CD4-positive, alpha-beta T cell treated with Interleukin-6 at 100 ng/mL for 8 hours (primary cell): Measurements from ENCODE around the gene TLK1.

Experiments
- DNase-seq: peaks from one replicate; pipeline ENCODE4 v3.0.0-alpha.2; 2020; ENCODE audit warnings: mixed read lengths, low spot score

TLK1 gene

DNA sequence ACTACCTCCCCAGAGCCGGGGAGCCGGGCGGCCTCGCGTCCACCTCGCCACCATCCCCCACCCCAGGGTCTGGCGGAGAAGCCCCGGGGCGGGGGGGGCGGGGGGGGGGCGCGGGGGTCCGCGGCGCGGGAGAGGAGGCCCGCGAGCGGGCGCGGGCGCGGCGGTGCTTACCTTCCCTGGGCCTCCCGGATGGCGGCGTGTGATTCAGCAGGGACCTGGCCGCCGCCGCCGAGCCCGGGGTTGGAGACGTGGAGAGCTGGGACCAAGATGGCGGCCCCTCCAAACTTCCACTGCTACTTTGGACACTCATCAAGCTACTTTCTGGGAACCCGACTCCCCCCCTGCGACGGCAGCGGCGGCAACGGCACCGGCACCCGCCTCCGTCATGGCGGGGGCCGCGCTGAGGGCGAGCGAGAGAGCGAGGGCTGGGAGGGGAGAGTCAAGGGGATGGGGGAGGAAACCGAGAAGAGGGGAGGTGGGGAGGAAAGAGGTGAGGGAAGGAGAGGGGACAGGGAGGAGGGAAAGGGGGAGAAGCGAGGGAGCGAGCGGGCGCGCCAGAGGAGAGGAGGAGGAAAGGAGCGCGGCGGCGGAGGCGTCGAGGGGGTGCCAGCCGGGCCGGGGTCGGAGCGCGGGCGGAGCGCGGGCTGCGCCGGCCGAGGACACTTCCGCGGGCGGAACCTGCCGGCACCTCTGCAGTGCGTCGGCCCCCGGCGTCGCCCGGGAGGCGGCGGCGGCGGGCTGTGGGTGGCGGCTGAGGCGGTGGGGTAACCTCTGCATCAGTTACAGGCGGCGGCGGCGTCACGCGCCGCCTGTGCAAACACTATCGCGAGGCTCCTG lies at the start of gene TLK1:
Gene TLK1, minus strand, starts transcription at position 775 of the 837 bp plus-strand sequence. Its CDS starts 465 bp downstream, at position 310.
- peak; percentile 73 for DNase-seq

DNA sequence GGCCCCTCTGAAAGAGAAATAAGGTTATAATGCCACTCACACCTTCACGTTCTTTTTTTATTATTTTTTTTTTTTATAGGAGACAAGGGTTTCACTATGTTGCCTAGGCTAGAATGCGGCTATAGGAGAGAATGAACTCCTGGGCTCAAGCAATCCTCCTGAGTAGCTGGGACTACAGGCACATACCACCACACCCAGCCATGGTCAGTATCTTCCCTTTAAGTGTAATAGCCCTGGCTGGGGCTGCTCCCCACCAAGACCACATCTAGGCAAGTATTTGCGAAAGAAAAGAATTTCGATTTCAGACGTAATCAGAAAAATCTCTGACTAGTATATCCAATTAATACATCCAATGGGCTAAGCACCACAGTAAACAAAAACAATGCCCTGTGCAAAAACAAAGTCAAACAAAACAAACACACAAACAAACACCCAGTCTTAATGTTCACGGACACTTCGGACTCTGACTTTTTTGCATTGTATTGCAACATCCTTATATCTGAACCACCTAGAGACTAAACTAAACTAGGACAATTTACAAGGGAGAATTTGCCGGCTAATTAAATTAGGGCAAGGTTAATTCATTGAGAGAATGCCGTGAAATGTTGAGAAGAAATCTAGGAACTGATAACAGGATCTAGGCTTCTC lies 49.6 kb upstream of the TLK1 start:
- no peak for DNase-seq

- DNase-seq: no peak
These were observed 48.0 kb upstream of the TLK1 start for GRCh38 chr2:171208657-171209056.

DNA sequence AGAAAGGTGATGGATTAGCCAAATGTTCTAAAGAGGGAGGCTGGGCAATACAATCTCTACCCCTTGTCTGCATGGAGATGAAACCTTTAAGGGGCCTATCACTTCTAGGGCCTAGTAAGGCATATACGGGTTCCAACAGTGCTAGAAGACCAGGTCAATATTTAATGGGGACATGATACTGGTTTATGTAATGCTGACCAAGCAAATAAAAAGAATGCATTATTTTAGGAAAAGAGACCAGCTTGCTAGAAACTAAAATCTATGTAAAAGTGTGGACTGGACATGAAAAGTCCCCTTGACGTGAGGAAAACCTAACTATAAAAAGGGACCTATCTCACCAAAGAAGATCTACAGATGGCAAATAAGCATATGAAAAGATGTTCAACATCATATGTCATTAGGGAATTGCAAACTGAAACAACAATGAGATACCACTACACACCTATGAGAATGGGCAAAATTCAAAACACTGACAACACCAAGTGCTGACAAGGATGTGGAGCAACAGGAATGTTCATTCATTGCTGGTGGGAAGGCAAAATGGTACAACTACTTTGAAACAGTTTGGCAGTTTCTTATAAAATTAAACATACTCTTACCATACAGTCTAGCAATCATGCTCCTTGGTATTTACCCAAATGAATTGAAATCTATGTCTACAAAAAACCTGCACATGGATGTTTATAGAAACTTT lies 45.9 kb upstream of the TLK1 start:
- DNase-seq: no peak

DNA sequence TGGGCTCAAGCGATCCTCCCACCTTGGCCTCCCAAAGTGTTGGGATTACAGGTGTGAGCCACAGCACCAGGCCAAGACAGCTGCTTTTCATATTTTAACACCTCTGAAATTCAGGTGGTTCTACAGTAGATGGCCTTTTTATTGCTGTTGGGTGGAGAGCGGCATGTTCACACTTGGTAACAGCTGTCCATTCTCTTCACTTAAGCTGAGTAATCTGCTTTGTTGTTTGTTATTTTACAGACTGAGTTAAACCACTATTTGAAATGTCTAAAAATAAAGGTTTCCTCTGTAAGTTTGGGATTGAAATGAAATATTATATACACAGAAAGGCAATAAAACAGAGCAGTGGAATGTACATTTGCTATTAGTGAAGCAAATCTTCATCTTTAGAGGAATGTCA lies 44.9 kb upstream of the TLK1 start:
- DNase-seq: no peak

DNA sequence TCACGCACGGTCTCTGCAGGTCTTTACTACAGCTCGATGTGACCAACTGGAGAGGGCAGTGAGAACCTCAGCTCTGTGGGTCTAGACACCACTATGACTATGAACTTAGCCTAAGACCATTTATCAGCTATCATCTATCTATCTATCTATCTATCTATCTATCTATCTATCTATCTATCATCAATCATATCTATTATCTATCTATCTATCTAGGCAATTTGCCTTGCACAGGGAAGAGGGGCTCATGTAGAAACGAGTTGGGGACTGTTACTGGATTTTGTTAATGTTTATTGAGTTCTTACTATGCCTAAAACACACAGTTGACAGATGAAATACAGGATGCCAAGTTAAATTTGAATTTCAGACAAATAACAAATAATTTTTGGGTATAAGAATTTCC lies 41.1 kb upstream of the TLK1 start:
- no peak for DNase-seq

DNA sequence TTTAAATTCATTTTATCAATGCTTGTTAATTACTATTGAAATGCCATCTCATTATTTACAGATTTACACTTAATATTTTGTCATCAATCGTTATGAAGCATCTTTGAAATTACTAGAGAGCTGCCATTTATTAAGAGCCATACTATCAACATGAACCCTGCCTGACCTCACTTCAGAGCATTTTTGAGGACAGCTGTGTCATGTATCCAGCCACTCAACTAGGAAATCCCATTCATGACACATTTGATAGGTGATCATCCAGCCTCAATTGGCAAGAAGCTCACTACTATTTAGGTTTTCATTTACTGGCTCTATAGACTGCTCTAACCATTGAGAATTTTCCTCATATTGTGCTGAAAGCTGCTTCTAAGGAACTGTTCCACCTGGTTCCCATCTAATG lies 40.6 kb upstream of the TLK1 start:
- no peak for DNase-seq

DNA sequence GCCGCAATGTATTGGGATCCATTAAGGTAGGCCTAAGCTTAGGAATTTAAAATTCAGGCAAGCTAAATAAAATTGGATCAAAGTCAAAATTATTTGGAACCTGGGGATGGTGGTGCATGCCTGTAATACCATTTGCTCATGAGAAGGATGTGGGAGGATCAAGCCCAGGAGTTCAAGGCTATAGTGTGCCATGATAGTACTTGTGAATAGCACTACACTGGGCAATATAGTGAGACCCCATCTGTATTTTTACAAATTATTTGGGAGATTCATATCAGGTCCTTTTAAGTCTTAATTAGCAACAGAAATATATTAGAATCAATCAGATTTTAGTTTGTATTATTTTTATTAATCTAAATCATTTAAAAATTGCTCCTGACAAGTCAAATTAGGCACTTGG lies 39.8 kb upstream of the TLK1 start:
- no peak for DNase-seq

DNA sequence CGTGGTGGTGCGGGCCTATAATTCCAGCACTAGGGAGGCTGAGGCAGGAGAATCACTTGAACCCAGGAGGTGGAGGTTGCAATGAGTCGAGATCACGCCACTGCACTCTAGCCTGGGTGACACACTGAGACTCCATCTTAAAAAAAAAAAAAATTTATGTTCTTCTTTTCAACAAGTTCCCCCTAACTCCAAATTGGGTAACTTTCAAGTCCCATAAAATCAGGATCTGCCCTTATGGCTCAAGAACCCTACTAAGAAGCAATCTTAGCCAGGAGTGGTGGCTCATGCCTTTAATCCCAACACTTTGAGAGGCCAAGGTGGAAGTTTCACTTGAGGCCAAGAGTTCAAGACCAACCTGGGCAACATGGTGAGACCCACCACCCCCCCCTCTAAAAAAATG lies 30.3 kb upstream of the TLK1 start:
- no peak for DNase-seq

DNA sequence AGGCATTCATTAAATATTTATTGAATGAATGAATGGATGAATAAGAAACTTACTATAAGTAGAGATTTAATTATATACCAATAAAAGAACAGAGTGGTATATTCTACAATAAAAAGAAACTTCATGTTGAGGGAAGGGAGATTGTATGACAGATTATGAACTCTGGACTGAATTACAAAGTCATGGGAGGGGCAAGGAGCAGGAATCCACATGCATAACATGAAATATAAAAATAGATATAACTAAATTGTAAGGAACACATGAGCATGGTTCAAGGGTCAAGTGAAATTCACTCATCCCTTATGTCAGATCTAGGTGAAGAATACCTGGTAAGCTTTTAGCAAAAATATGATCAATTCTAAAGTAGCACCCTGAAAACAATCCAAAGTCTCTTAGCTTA lies 27.1 kb upstream of the TLK1 start:
- DNase-seq: no peak

- no peak for DNase-seq
These were observed 26.5 kb upstream of the TLK1 start for GRCh38 chr2:171187177-171187576.

DNA sequence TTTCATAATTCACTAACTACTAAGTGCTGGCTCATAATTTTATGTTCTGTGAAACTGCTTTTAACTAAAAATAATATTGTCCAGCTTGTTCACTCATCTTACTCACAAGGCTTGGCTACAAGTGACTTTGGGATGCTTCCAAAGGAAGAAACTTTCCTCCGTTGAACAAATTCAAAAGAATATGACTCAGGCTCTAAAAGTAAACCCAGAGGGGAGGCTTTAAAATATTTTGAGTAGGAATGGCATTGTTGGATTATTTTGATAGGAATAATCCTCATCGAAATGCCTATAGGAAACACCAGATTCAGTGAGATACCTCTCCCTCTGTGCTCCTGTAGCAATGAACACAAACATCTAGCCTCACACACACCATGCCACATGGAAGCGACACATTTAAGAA lies 25.2 kb upstream of the TLK1 start:
- no peak for DNase-seq

- no peak for DNase-seq
These were observed 24.6 kb upstream of the TLK1 start for GRCh38 chr2:171185165-171185818.

DNA sequence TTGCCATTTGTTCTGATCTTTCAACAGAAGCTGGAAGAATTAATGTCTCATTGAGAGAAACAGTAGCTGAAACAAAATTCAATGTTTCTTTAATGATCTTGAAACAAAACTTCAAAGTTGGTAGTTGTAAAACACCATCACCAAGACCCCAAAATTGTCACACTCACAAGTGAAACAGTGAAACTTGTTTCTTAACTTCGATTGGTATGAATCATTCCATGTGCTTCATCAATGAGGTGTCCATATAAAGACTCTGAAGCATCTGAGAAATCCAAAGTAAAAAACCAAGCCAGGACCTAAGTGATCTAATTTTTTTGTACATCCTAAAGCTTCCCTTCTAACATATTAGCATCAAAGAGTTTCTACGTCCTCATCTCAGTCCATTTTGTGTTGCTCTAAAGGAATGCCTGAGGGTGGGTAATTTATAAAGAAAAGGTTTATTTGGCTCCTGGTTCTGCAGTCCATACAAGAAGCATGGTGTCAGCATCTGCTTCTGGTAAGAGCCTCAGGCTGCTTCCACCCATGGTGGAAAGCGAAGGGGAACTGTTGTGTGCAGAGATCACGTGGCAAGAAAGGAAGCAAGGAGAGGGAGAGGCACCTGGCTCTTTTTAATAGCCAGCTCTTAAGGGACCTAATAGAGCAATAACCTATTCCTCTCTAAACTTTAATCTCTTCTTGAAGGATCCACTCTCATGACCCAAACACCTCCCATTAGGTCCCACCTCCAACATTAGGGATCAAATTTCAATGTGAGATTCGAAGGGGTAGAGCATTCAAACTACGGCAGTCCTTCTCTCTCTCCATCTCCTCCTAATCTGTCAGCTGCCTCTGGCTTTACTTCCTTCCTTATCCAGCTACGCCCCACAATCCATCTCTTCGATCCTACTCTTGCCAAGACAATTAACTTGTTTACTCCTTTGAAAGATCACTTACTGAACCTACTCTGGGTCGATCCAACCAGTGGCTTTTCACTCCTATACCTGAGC lies 20.7 kb upstream of the TLK1 start:
- DNase-seq: no peak

DNA sequence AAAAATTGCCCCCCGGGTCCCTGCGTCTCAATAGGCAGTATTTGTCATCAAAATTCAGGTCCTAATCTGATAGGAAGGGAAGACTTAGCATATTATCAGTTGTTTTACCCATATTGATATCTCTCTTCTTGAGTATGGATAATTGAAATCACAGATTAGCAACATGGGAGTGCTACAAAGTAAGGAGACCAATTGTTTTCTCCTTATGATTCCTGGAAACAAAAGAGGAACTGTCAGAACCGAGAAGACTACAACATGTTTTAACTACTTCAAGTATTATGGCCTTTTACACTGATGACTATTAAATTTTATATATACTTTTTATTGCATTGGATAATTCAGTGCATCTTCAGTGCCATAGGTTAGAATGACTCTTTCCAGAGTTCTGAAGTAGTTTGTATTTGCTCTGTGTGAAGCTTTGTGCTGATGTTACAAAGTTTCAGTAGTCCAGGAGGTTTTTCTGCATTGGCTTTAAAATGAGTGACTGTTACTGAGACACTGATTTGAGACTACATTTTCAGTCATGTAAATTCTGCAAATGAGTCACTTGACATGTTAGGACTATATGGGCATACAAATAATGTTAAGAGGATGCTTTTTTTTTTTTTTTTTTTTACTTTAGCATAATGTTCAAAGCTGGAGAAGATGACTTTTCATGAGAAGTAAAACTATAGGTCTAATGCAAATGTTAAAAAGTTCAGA lies 19.7 kb upstream of the TLK1 start:
- no peak for DNase-seq

- no peak for DNase-seq
These were observed 18.3 kb upstream of the TLK1 start for GRCh38 chr2:171178993-171179392.

DNA sequence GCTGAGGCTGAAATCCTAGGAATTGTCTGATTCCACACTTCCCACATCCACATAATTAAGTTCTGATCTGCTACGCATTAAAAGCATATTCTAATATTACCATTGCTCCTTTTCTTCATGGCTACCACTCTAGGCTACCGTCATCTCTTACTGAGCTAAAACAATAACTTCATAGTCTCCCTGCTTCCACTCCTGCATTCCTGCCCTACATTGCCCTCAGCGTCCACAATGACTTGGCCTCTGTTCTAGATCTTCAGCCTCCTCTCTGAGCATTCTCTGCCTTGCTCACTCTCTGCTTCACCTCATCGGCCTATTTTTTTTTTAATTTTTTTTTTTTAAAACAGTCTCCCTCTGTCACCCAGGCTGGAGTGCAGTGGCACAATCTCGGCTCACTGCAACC lies 15.8 kb upstream of the TLK1 start:
- no peak for DNase-seq

DNA sequence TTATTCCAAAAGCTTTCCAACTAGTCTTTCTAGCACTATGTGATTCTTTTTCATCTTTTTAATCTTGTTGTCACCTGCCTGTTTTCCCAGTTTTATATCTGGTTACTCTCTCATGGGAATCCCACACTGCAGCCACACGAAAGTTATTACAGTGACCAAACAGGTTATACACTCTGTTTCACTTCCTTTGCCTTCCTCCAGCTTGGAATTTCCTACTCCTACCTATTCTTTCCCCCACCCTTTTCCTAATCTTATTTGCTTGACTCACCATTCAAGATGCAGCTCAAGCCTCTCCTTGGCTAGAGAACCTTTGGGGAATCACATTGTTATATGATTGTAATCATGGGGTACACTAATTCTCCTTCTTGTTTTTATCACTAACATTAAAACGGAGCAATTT lies 13.4 kb upstream of the TLK1 start:
- DNase-seq: no peak

GRCh38 chr2:171173087-171173486 lies 12.4 kb upstream of the TLK1 start:
- DNase-seq: no peak

DNA sequence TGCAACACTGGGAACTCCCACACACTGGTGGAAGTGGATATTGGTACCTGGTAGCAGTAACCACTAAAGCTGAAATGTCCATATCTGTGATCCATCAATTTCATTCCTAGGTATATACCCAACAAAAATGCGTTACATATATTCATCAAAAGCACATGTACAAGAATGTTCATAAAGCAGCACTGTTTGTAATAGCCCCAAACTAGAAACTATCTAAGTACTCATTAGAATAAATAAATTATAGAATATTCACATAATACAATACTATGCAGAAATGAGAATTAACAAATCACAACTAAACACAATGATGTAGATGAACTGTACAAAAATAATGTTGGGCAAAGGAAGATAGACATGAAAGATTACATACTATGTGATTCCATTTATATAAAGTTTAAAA lies 11.1 kb upstream of the TLK1 start:
- DNase-seq: no peak

DNA sequence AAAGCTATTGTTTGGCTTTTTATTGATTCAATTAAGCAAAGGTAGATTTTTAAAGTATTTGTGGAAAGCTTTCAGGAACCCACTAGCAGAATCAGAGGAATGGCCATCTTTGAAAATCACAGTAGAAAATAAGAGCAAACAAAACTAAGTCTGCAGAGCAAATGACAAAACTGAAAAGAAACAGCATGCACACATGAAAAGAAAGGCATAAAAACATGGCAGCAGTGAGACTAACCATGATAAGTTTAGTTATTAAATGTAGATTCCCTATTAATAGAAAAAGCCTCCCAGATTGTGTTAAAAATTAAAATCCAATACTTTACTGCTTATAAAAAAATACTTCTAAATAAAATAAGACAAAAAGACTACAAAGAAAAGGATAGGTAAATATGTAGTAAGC lies 9.1 kb upstream of the TLK1 start:
- no peak for DNase-seq
